Osteocyte (in vitro differentiated cells): Measurements from ENCODE around the gene IMPA2. TPM values are rescaled to one million over a fixed set of nuclear protein-coding genes. Genes with fewer than 3 reads are reported as not detected.

Experiments used
- DNase-seq: peaks from one replicate; pipeline ENCODE4 v3.0.0; 2021; ENCODE audit warnings: mixed read lengths; ENCODE audit not compliant: unreplicated experiment; ENCODE audit errors: extremely low spot score
- H3K27ac Mint-ChIP-seq: one replicate; pipeline ENCODE4 v1.8.0; 2021; ENCODE audit warnings: mild to moderate bottlenecking, mixed read lengths; ENCODE audit not compliant: unreplicated experiment
- H3K27me3 Mint-ChIP-seq: one replicate; pipeline ENCODE4 v1.8.0; 2021; ENCODE audit warnings: mixed read lengths; ENCODE audit not compliant: unreplicated experiment
- H3K36me3 Mint-ChIP-seq: one replicate; pipeline ENCODE4 v1.8.0; 2021; ENCODE audit warnings: mixed read lengths; ENCODE audit not compliant: unreplicated experiment
- H3K4me1 Mint-ChIP-seq: one replicate; pipeline ENCODE4 v1.8.0; 2021; ENCODE audit warnings: mixed read lengths; ENCODE audit not compliant: unreplicated experiment
- H3K4me3 Mint-ChIP-seq: one replicate; pipeline ENCODE4 v1.8.0; 2021; ENCODE audit warnings: mild to moderate bottlenecking, moderate library complexity, mixed read lengths; ENCODE audit not compliant: unreplicated experiment
- H3K9me3 Mint-ChIP-seq: one replicate; pipeline ENCODE4 v1.8.0; 2021; ENCODE audit warnings: mixed read lengths; ENCODE audit not compliant: unreplicated experiment
- CTCF ChIP-seq: fragments of 200-600 bp; sonication (generic); IDR thresholded peaks from 2 replicates; pipeline ENCODE4 v1.5.0; 2021; ENCODE audit warnings: antibody characterized with exemption, mild to moderate bottlenecking, moderate library complexity
- total RNA-seq: library from RNA; stranded (reverse); gene quantifications from 2 replicates; pipeline ENCODE4 v1.2.1, GENCODE V29; 2021

IMPA2 gene
- total RNA-seq, 1 donor from 2014 or later, result 9.2 TPM

DNA sequence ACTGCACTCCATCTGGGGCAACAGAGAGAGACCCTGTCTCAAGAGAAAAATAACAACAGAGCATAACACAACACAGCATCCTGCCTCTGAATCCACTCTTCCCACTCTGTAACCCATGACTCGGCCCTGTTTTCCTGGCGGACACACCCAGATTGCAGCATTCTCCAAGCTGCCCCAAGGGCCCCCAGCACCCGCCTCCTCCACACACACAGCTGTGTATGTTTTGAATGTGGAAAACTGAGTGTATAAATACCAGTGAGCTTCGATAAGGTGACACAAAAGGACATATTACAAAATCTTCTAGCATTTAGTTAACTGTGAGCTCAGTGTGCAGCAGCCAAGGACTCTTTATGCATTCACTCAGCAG, 13.0 kb downstream of the IMPA2 start:
- peaks cover 32% of the 10 kb centered on the region for H3K4me1 Mint-ChIP-seq
- DNase-seq, result no peak
- H3K36me3 Mint-ChIP-seq, result no peaks in the 10 kb centered on the region

DNA sequence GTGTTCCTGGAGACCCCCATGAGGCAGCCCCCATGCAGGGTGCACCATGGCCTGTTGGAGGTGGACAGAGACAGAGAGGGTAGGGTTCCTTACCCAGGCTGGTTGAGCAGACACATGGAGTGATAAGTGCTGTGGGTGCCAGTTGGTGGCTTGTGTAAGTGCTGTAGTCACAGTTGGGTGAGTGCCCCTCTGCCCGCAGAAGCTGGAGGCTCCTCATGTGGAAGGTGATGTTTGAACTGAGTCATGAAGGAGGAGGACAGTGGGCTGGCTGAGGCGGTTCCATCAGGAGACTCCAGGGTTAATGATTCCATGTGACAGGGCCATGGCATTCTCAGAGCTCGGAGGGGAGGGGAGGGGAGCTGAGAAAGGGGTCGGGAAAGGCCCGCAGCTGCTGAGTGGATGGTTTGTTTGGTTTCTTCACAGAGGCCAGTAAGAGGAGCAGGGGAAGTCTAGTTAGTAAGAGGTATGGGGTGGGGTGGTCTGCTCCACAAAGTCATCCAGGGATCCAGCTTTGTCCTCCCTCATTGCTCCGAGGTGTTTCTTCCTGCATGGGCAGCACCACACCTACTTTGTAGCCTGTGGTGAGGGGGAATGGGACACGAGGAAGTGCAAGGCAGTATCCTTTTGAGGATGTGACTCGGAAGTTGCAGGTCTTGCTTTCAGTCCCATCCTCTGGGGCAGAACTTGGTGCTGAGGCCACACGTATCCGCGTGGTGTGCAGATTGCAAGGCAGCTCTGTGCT, 13.6 kb downstream of the IMPA2 start:
- no peaks in the 10 kb centered on the region for H3K27me3 Mint-ChIP-seq
- no peak for TF ChIP-seq CTCF
- H3K4me1 Mint-ChIP-seq, result peaks cover 32% of the 10 kb centered on the region
- H3K9me3 Mint-ChIP-seq, result no peaks in the 10 kb centered on the region
- H3K36me3 Mint-ChIP-seq, result no peaks in the 10 kb centered on the region
- no peak for DNase-seq
- no peak overlapping the region for H3K4me3 Mint-ChIP-seq
- peak overlapping the region; percentile 80 for H3K27ac Mint-ChIP-seq

More for the DNA sequence above, 13.0 kb downstream of the IMPA2 start:
- Mint-ChIP-seq H3K27me3 (no peaks in the 10 kb centered on the region), H3K4me3 (no peak overlapping the region), H3K9me3 (no peaks in the 10 kb centered on the region), H3K27ac (peak overlapping the region; percentile 80)
- no peak for TF ChIP-seq CTCF

GRCh38 chr18:11995445-11996189, 14.3 kb downstream of the IMPA2 start:
- DNase-seq, result no peak
- peak overlapping the region; percentile 80 for H3K27ac Mint-ChIP-seq
- H3K9me3 Mint-ChIP-seq, result no peaks in the 10 kb centered on the region
- peaks cover 26% of the 10 kb centered on the region for H3K4me1 Mint-ChIP-seq
- TF ChIP-seq CTCF, result peak; percentile 85
- H3K4me3 Mint-ChIP-seq, result no peak overlapping the region
- H3K27me3 Mint-ChIP-seq, result no peaks in the 10 kb centered on the region
- H3K36me3 Mint-ChIP-seq, result no peaks in the 10 kb centered on the region

GRCh38 chr18:11996190-11996754, 15.0 kb downstream of the IMPA2 start:
- DNase-seq, result no peak
- Mint-ChIP-seq H3K9me3 (no peaks in the 10 kb centered on the region), H3K27me3 (no peaks in the 10 kb centered on the region), H3K4me1 (peaks cover 22% of the 10 kb centered on the region), H3K4me3 (no peak overlapping the region), H3K27ac (peak overlapping the region; percentile 4), H3K36me3 (no peaks in the 10 kb centered on the region)
- no peak for TF ChIP-seq CTCF

DNA sequence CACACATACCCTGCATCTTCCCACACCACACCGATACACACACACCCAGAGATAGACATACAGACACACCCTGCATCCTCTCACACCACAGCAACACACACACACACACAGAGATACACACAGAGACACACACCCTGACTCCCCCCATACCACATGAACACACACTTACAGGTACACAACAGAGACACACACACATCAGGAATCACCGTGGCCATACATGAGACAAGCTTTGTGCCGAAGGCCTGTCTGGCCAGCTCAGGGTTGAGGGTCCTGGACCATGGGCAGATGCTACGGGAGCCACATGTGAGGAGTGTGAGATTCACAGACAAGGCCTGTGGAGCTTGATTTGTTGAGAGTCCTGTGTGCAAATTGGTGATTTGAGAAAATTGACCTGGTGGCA, 15.6 kb downstream of the IMPA2 start:
- peaks cover 22% of the 10 kb centered on the region for H3K4me1 Mint-ChIP-seq
- DNase-seq, result no peak
- H3K27ac Mint-ChIP-seq, result no peak overlapping the region
- no peaks in the 10 kb centered on the region for H3K27me3 Mint-ChIP-seq
- no peaks in the 10 kb centered on the region for H3K9me3 Mint-ChIP-seq
- no peak overlapping the region for H3K4me3 Mint-ChIP-seq
- H3K36me3 Mint-ChIP-seq, result no peaks in the 10 kb centered on the region
- no peak for TF ChIP-seq CTCF
